ENCODE measurements around the gene CDT1.

Gene CDT1

GRCh38 chr16:88803264-88803987, at the start of gene CDT1:
Gene CDT1, plus strand, starts transcription at chr16:88803789. Its CDS starts 43 bp downstream, at chr16:88803832.
- peak; percentile 99 for DNase-seq (ENCODE audit: insufficient read length, low spot score)
- FAIRE-seq, result peak; percentile 92

- DNase-seq (ENCODE audit: insufficient read length, low spot score) (no peak), FAIRE-seq (no peak)
Observed at GRCh38 chr16:88754109-88754911, 49.3 kb upstream of the CDT1 start.

GRCh38 chr16:88754912-88755744, 48.5 kb upstream of the CDT1 start:
- FAIRE-seq (no peak), DNase-seq (ENCODE audit: insufficient read length, low spot score) (no peak)

GRCh38 chr16:88755745-88756443, 47.7 kb upstream of the CDT1 start:
- DNase-seq (ENCODE audit: insufficient read length, low spot score) (no peak), FAIRE-seq (no peak)

- FAIRE-seq (no peak), DNase-seq (ENCODE audit: insufficient read length, low spot score) (no peak)
Observed at GRCh38 chr16:88758227-88758943, 45.2 kb upstream of the CDT1 start.

- FAIRE-seq (no peak), DNase-seq (ENCODE audit: insufficient read length, low spot score) (no peak)
Observed at GRCh38 chr16:88758944-88759244, 44.7 kb upstream of the CDT1 start.

GRCh38 chr16:88759245-88759975, 44.2 kb upstream of the CDT1 start:
- DNase-seq (ENCODE audit: insufficient read length, low spot score) (no peak), FAIRE-seq (no peak)

GRCh38 chr16:88759976-88760350, 43.6 kb upstream of the CDT1 start:
- FAIRE-seq (no peak), DNase-seq (ENCODE audit: insufficient read length, low spot score) (no peak)

GRCh38 chr16:88760424-88761142, 43.0 kb upstream of the CDT1 start:
- FAIRE-seq (no peak), DNase-seq (ENCODE audit: insufficient read length, low spot score) (no peak)

- DNase-seq (ENCODE audit: insufficient read length, low spot score) (no peak), FAIRE-seq (no peak)
Observed at GRCh38 chr16:88761143-88761534, 42.5 kb upstream of the CDT1 start.

GRCh38 chr16:88761830-88762229, 41.8 kb upstream of the CDT1 start:
- FAIRE-seq (no peak), DNase-seq (ENCODE audit: insufficient read length, low spot score) (no peak)

- FAIRE-seq, result no peak
Observed at GRCh38 chr16:88762258-88762870, 41.2 kb upstream of the CDT1 start.

GRCh38 chr16:88762941-88763340, 40.6 kb upstream of the CDT1 start:
- no peak for FAIRE-seq
- no peak for DNase-seq (ENCODE audit: insufficient read length, low spot score)

More at GRCh38 chr16:88762258-88762870, 41.2 kb upstream of the CDT1 start:
- DNase-seq (ENCODE audit: insufficient read length, low spot score), result no peak

- DNase-seq (ENCODE audit: insufficient read length, low spot score) (no peak), FAIRE-seq (no peak)
Observed at GRCh38 chr16:88763502-88764053, 40.0 kb upstream of the CDT1 start.

- FAIRE-seq, result no peak
- no peak for DNase-seq (ENCODE audit: insufficient read length, low spot score)
Observed at GRCh38 chr16:88764080-88764479, 39.5 kb upstream of the CDT1 start.

GRCh38 chr16:88764913-88765349, 38.7 kb upstream of the CDT1 start:
- FAIRE-seq (no peak), DNase-seq (ENCODE audit: insufficient read length, low spot score) (no peak)

- DNase-seq (ENCODE audit: insufficient read length, low spot score) (no peak), FAIRE-seq (no peak)
Observed at GRCh38 chr16:88766975-88767374, 36.6 kb upstream of the CDT1 start.

- FAIRE-seq (no peak), DNase-seq (ENCODE audit: insufficient read length, low spot score) (no peak)
Observed at GRCh38 chr16:88767546-88768070, 36.0 kb upstream of the CDT1 start.
